GM19468 (cell line): ENCODE measurements around the gene RTBDN.

Source experiments
- ATAC-seq: cut with Tn5 transposase; IDR thresholded peaks from one replicate; pipeline ENCODE4 v1.9.1; 2021; ENCODE audit warnings: mild to moderate bottlenecking, moderate library complexity, moderate number of reproducible peaks; ENCODE audit not compliant: unreplicated experiment; ENCODE audit errors: extremely low read depth

The RTBDN gene

DNA sequence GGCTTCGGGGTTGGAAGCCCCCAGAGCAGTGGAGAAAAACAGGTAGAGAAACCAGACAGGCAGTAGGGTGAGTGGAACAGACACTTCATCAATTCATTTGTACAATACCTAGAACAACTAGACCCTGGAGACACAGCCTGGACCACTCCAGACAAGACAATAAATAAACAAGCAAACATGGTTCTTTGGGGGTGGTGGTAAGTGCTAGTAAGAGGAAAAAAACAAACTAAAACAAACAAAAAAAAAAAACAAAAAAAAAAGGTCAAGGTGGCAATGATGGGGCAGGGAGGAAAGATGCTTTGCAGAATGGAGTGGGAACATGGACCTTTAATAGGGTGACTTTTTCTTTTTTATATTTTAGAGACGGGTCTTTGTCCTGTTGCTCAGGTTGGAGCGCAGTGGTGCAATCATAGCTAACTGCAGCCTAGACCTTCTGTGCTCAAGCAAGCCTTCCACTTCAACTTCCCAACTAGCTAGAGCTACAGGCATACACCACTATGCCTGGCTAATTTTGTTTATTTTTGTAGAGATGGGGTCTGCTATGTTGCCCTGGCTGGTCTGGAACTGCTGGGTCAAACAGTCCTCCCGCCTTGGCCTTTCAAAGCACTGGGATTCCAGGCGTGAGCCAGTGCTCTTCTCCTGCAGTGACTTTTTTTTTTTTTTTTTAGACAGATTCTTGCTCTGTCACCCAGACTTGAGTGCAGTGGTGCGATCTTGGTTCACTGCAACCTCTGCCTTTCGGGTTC is 40.0 kb downstream of the RTBDN start:
- no peak for ATAC-seq

DNA sequence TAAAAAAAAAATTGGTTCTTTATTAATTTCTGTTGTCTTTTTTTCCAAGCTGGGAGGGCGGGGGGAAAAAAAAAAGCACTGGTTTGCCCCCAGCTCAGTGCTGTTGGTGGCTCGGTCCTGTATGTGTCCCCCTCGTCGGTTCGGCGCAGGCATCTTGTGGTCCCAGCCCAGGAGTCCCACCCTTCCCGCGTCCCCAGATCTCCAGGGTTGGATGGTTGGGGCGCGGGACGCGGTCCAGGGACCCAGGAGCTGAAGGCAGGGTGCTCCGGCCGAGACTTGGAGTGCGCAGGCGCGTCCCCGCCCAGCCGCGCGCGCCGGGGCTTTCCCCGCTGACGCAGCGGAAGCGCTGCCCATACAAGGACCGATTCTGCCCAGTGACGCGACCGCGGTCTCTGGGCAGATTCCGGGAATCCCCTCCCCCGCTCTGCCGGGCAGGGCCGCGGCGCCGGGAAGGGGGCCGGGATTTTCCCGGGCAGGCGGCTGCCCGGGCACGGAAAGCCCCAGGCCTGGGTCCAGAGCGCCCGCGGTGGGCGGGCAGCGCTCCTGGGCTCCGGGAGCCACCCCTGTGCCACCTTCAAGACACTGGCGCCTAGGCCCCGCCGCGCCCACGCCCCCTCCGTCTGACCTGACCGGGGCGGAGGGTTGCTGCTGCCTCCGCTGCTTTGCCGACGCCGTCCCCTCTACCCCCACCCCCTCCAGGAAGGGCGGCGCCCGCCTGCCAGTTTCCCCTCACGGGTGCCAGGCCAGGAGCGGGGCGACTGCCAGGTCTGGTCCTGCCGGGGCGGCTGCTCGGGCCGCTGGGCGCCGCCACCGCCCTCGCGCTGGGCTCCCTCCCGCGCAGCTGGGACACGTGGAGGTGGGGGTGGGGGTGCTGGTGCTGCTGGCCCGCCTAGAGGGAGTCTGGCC is 40.8 kb downstream of the RTBDN start:
- peak; percentile 12 for ATAC-seq

GRCh38 chr19:12792853-12793289 is 41.5 kb downstream of the RTBDN start:
- ATAC-seq: no peak

DNA sequence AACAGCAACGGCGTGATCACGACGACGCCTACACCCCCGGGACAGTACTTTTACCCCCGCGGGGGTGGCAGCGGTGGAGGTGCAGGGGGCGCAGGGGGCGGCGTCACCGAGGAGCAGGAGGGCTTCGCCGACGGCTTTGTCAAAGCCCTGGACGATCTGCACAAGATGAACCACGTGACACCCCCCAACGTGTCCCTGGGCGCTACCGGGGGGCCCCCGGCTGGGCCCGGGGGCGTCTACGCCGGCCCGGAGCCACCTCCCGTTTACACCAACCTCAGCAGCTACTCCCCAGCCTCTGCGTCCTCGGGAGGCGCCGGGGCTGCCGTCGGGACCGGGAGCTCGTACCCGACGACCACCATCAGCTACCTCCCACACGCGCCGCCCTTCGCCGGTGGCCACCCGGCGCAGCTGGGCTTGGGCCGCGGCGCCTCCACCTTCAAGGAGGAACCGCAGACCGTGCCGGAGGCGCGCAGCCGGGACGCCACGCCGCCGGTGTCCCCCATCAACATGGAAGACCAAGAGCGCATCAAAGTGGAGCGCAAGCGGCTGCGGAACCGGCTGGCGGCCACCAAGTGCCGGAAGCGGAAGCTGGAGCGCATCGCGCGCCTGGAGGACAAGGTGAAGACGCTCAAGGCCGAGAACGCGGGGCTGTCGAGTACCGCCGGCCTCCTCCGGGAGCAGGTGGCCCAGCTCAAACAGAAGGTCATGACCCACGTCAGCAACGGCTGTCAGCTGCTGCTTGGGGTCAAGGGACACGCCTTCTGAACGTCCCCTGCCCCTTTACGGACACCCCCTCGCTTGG is 42.1 kb downstream of the RTBDN start:
- no peak for ATAC-seq

GRCh38 chr19:12791345-12792050 is 42.9 kb downstream of the RTBDN start, which contains the start of gene JUNB:
Gene JUNB, plus strand, starts transcription at chr19:12791486. Its CDS starts 286 bp downstream, at chr19:12791772.
- ATAC-seq: peak; percentile 7

GRCh38 chr19:12790628-12791344 is 43.6 kb downstream of the RTBDN start:
- no peak for ATAC-seq

DNA sequence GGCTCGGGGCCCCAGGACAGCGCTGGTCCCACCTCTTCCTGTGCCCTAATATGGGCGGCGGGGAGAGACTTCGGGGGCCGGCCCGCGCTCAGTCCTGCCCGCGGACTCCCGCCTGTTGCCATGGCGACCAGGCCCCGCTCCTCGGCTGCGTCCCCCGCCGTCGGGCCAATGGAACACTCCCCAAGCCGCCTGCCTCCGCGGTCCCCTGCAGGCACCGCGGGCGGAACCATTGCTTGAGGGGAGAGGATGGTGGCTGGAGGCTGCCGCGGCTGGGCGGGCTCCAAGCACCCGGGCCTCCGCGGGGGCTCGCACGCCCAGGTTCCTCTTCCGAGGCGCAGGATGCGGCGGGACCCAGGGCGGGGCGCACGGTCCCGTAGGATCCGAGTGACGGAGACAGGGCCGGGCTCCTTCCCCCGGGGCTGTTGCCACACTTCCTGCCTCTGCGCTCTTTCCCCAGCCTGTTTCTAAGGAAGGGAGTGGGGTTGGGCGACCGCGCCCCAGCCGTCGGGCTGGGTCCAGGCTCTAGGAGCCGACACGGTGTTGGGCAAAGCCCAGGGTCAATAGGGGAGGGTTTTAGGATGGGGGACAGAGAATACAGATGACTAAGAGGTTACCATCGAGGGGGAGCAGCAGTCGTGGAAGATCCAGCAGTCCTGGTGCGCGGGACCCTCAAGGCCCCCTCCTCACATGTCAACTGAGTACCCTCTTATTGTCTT is 44.3 kb downstream of the RTBDN start:
- ATAC-seq: peak; percentile 14

DNA sequence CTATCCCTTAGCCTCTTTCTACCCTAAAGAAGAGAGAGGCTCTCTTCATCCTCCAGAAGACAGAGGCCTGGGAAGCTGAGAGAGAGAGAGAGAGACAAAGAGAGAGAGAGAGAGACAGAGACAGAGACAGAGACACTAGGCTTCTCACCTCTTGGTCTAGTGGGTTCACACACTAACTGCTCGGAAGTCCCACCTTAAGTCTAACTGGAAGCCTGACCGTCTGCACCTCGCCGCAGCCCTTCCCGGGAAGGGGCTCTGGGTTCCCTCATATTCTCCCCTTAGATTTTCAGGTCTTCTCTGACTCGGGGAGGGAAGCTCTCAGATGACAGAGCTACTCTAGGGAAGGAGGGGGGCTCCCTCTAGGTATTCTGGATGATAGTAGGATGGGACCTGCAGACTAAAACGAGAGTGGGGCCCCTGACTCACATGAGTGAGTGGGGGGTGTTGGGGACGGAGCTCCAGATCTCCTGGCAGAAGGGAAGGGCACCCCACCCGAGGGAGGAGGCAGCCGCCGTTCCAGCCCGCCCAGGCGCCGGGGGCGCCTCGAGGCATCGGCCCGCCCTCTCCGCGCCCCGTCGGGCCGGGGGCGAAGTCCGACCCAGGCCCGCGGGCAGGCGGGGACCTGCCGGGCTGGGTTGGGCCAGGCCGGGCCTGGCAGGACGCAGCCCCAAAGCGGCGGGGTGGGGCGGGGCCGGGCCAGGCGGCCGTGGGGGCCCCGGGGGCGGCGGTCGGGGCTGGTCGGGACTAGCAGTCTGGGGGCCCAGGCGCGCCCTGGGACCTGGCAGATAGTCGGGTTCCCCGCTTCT is 45.1 kb downstream of the RTBDN start:
- peak; percentile 0 for ATAC-seq

DNA sequence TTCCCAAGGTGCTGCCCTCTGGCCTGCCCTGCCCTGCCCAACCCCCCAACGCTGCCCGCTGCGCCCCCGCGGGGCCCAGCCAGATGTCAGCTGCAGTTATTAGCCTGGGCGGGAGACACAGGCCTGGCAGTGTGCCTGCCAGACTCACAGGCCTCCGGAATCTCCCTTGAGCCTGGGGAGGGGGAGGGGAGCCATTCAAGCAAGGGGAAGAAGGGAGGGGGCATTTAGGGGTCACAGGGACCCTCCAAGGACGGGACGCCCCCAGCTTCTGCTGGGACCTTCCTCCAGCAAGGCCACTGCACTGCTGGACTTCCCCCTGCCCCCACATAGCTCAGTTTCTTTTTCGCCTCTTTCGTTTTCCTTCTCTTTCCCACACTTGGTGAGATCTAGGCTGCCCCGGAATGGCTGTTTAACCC is 45.7 kb downstream of the RTBDN start:
- no peak for ATAC-seq

DNA sequence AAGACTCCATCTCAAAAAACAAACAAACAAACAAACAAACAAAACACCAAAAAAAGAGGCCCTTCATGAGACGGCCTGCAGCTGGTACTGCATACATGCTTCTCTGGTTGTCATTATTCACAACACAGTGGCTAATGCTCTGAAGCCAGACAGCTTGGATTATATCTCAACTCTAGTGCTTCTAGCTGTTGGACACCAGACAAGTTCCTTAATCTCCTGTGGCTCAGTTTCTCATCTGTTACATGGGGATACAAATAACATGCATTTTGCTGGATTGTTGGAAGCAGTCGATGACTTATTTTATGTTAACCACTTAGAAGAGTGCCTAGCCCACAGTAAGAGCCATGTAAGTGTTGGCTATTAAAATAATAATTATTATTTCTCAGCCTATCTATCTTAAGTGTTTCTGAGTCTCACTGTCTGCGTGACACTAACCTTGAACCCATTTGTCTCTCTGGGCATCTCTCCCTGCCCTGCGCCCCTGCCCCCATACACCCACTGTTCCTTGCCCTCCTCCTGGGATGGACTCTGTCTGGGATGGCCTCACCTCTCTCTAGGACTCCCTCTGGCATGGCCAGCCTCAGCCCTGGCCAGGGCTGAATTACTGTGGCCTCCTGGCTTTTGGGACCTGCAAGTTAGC is 46.2 kb downstream of the RTBDN start:
- ATAC-seq: no peak

DNA sequence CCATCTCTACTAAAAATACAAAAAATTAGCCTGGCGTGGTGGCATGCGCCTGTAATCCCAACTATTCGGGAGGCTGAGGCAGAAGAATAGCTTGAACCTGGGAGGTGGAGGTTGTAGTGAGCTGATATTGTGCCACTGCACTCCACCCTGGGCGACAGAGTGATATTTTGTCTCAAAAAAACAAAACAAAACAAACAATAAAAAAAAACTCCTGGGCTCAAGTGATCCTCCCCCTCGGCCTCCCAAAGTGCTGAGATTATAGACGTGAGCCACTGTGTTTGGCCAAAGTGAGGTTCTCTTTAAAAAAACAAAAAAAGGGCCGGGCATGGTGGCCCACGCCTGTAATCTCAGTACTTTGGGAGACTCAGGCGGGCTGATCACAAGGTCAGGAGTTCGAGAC is 46.9 kb downstream of the RTBDN start:
- ATAC-seq: no peak

DNA sequence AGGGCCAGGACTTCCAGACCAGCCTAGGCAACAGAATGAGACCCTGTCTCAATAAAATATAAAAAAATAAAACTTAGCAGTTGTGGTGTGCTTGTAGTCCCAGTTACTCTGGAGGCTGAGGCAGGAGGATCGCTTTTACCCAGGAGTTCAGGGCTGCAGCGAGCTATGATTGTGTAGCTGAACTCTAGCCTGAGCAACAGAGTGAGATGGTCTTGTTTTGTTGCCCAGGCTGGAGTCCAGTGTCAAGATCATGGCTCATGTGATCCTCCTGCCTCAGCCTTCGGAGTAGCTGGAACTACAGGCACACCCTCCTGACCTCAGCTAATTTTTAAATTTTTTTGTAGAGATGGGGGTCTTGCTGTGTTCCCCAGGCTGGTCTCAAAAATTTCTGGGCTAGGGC is 47.4 kb downstream of the RTBDN start:
- ATAC-seq: no peak

GRCh38 chr19:12786141-12786870 is 48.1 kb downstream of the RTBDN start:
- ATAC-seq: no peak

DNA sequence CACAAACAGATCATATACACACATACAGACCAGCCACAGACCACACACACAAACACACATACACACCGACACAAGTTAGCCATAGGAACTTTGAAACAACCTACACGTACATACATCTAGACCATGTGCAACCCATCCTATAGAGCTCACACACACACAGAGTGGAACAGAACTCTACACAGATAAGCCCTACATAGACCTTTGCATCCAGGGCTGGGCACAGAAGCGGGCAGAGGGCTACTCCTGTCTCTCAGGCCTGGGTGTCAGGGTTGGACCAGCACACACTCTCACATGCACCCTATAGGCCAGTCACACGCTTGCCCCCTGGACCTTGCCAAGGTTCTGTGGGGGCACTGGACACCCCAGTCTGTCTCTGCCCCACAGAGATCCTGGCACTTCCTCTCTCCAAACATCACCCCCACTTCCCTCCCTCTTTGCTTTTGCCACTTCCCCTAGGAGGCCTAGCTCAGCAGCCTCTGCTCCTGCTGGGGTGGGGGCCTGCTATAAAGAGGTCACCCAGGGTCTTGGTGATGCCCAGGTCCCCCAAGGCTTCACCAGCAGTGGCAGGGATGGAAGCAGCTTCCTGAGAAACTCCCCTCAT is 48.8 kb downstream of the RTBDN start:
- no peak for ATAC-seq

DNA sequence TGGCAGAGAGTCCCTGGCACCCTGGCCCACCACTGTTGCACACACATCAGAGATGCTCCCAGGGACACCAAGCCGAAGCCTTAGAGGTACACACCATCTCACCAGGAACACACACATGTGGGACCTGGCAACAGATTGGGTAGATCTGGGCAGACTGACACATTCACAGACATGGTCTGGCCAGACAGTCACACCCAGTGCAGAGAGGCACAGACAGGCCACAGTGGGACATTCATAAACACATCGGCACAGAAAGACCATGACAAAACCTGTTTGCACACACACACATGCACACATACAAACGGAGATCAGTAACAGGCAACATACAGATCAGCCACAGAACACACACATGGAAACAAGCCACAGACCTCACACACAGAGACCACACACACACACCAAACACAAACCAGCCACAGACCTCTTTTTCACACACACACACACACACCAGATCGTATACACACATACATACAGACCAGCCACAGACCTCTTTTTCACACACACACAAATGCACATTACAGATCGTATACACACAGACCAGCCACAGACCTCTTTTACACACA is 49.4 kb downstream of the RTBDN start:
- no peak for ATAC-seq

DNA sequence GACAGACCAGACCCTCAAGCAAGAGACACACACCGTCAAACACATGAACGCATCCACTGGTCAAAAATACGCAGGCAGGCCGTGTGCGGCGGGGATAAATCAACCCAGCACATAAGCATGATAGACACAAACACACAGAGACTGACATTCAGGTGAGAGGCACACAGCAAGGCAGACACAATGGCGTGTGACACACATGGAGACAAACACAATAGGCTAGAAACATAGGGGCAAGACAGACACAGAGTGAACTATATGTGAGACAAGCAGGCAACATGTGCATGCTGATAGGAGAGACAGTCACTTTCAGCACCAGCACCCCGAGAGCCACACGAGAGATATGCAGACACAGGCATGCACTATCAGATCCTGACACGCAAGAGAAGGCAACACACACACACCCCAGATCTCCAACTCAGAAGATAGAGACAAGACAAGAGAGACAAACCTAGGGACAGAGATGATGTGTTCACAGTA is 49.9 kb downstream of the RTBDN start:
- no peak for ATAC-seq
